HepG2 (cell line): ENCODE results near the gene WNT3A. TPM values are rescaled to one million over a fixed set of nuclear protein-coding genes. Genes with fewer than 3 reads are reported as not detected.
A peak's percentile ranks its signal among the peaks of the same experiment; 100 is the strongest.

Experiments
- DR1 ChIP-seq: sonication (generic); formaldehyde crosslinking; IDR thresholded peaks from 2 replicates; pipeline ENCODE4 v1.8.0; 2021; ENCODE audit warnings: mild to moderate bottlenecking, missing genetic modification reagents, inconsistent platforms
- GTF3A ChIP-seq: sonication (generic); formaldehyde crosslinking; conservative IDR thresholded peaks from 2 replicates; pipeline ENCODE4 v1.4.0; 2020; ENCODE audit warnings: mild to moderate bottlenecking, missing genetic modification reagents
- HNRNPUL1 ChIP-seq: fragments of 200-400 bp; formaldehyde crosslinking; IDR thresholded peaks from 2 replicates; pipeline ENCODE4 v1.6.1; 2017; ENCODE audit warnings: low read depth, mild to moderate bottlenecking, low read length, moderate library complexity
- KDM3A ChIP-seq: IDR thresholded peaks from 2 replicates; pipeline ENCODE4 v1.6.1; 2018; ENCODE audit warnings: low read depth, missing compliant biosample characterization
- MAFG ChIP-seq: sonication (generic); formaldehyde crosslinking; IDR thresholded peaks from 2 replicates; pipeline ENCODE4 v1.5.1; 2020; ENCODE audit warnings: mild to moderate bottlenecking, missing genetic modification reagents
- MNT ChIP-seq: fragments of 450-650 bp; IDR thresholded peaks from 2 replicates; pipeline ENCODE4 v1.6.1; 2016
- NAIF1 ChIP-seq: sonication (generic); formaldehyde crosslinking; IDR thresholded peaks from 2 replicates; pipeline ENCODE4 v1.5.0; 2020; ENCODE audit warnings: mild to moderate bottlenecking, missing genetic modification reagents, borderline replicate concordance
- NR1H2 ChIP-seq: sonication (generic); formaldehyde crosslinking; IDR thresholded peaks from 2 replicates; pipeline ENCODE4 v1.8.1; 2022; ENCODE audit warnings: low read depth, missing genetic modification reagents, borderline replicate concordance
- SIN3A ChIP-seq: IDR thresholded peaks from 2 replicates; pipeline ENCODE4 v1.6.1; 2011; ENCODE audit warnings: low read depth, mild to moderate bottlenecking, control low read depth, low read length, borderline replicate concordance
- SKI ChIP-seq: fragments of 450-650 bp; IDR thresholded peaks from one replicate; pipeline ENCODE4 v1.6.1; 2018; ENCODE audit warnings: mild to moderate bottlenecking; ENCODE audit not compliant: partially characterized antibody
- TOE1 ChIP-seq: sonication (generic); formaldehyde crosslinking; IDR thresholded peaks from 2 replicates; pipeline ENCODE4 v1.4.0; 2020; ENCODE audit warnings: mild to moderate bottlenecking, missing genetic modification reagents
- TRIM24 ChIP-seq: sonication (generic); formaldehyde crosslinking; IDR thresholded peaks from 2 replicates; pipeline ENCODE4 v1.8.0; 2022; ENCODE audit warnings: mild to moderate bottlenecking, missing genetic modification reagents
- ZBTB1 ChIP-seq: sonication (generic); formaldehyde crosslinking; IDR thresholded peaks from 2 replicates; pipeline ENCODE4 v1.4.0; 2020; ENCODE audit warnings: missing genetic modification reagents, borderline replicate concordance
- ZNF333 ChIP-seq: sonication (generic); formaldehyde crosslinking; IDR thresholded peaks from 2 replicates; pipeline ENCODE4 v1.4.0; 2020; ENCODE audit warnings: mild to moderate bottlenecking, missing genetic modification reagents, borderline replicate concordance
- ZNF33A ChIP-seq: sonication (generic); formaldehyde crosslinking; IDR thresholded peaks from 2 replicates; pipeline ENCODE4 v1.5.1; 2020; ENCODE audit warnings: missing genetic modification reagents, mild to moderate bottlenecking, moderate library complexity, borderline replicate concordance
- ZNF33B ChIP-seq: sonication (generic); formaldehyde crosslinking; IDR thresholded peaks from 2 replicates; pipeline ENCODE4 v1.5.1; 2020; ENCODE audit warnings: mild to moderate bottlenecking, missing genetic modification reagents
- ZUFSP ChIP-seq: sonication (generic); formaldehyde crosslinking; IDR thresholded peaks from 2 replicates; pipeline ENCODE4 v1.9.0; 2021; ENCODE audit warnings: missing genetic modification reagents, mild to moderate bottlenecking, borderline replicate concordance
- polyA plus RNA-seq, 8 experiments: library from polyadenylated mRNA; depleted of rRNA in 3 of 8; stranded (reverse) in 7 of 8; unstranded in 1 of 8; fragments of >200 nt; fragmentation: Illumina TruSeq in 4 of 8; extraction: Trizol in 4 of 8; gene quantifications; 2 replicates each; pipeline versions ENCODE4 v1.2.1 to v1.2.3, GENCODE V29; 2011 to 2016; ENCODE audit warnings: low read depth in 4 of 8, missing spikeins in 1 of 8, mixed read lengths in 1 of 8; ENCODE audit not compliant: insufficient read depth in 1 of 8
- total RNA-seq, 5 experiments: library from RNA; depleted of rRNA; stranded (reverse); fragments of >200 nt; fragmentation: Illumina TruSeq; extraction: Trizol; gene quantifications; 2 replicates each; pipeline ENCODE4 v1.2.3, GENCODE V29; 2016; ENCODE audit warnings: low read depth in 1 of 5
- TF ChIP-seq, protein P1 (sequence below): sonication (generic); formaldehyde crosslinking; conservative IDR thresholded peaks from 2 replicates; pipeline ENCODE4 v1.8.0; 2022; ENCODE audit warnings: missing genetic modification reagents
- TF ChIP-seq, protein P2 (sequence below): sonication (generic); formaldehyde crosslinking; IDR thresholded peaks from 2 replicates; pipeline ENCODE4 v1.8.1; 2023; ENCODE audit warnings: mild to moderate bottlenecking, inconsistent platforms, moderate library complexity, missing genetic modification reagents, borderline replicate concordance
- TF ChIP-seq, protein P3 (sequence below): sonication (generic); formaldehyde crosslinking; IDR thresholded peaks from 2 replicates; pipeline ENCODE4 v1.4.0; 2020; ENCODE audit warnings: missing genetic modification reagents

The WNT3A gene
- total and polyA plus RNA-seq, 2 of the 13 experiments (the other 11 are each of a cell fraction or from before 2014, with no cell fraction given), result not detected

GRCh38 chr1:228101994-228102790, 95.4 kb downstream of the WNT3A start (continued):
- no peak for TF ChIP-seq ZUFSP (CRISPR knock-in tag)
- no peak for TF ChIP-seq TOE1 (CRISPR knock-in tag)
- TF ChIP-seq HNRNPUL1, result no peak
- TF ChIP-seq MAFG, result no peak
- TF ChIP-seq, protein P1, sequence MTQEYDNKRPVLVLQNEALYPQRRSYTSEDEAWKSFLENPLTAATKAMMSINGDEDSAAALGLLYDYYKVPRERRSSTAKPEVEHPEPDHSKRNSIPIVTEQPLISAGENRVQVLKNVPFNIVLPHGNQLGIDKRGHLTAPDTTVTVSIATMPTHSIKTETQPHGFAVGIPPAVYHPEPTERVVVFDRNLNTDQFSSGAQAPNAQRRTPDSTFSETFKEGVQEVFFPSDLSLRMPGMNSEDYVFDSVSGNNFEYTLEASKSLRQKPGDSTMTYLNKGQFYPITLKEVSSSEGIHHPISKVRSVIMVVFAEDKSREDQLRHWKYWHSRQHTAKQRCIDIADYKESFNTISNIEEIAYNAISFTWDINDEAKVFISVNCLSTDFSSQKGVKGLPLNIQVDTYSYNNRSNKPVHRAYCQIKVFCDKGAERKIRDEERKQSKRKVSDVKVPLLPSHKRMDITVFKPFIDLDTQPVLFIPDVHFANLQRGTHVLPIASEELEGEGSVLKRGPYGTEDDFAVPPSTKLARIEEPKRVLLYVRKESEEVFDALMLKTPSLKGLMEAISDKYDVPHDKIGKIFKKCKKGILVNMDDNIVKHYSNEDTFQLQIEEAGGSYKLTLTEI (CRISPR knock-in tag), result no peak
- TF ChIP-seq, protein P2, sequence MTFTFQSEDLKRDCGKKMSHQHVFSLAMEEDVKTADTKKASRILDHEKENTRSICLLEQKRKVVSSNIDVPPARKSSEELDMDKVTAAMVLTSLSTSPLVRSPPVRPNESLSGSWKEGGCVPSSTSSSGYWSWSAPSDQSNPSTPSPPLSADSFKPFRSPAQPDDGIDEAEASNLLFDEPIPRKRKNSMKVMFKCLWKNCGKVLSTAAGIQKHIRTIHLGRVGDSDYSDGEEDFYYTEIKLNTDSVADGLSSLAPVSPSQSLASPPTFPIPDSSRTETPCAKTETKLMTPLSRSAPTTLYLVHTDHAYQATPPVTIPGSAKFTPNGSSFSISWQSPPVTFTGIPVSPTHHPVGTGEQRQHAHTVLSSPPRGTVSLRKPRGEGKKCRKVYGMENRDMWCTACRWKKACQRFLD (CRISPR knock-in tag), result no peak
- TF ChIP-seq, protein P3, sequence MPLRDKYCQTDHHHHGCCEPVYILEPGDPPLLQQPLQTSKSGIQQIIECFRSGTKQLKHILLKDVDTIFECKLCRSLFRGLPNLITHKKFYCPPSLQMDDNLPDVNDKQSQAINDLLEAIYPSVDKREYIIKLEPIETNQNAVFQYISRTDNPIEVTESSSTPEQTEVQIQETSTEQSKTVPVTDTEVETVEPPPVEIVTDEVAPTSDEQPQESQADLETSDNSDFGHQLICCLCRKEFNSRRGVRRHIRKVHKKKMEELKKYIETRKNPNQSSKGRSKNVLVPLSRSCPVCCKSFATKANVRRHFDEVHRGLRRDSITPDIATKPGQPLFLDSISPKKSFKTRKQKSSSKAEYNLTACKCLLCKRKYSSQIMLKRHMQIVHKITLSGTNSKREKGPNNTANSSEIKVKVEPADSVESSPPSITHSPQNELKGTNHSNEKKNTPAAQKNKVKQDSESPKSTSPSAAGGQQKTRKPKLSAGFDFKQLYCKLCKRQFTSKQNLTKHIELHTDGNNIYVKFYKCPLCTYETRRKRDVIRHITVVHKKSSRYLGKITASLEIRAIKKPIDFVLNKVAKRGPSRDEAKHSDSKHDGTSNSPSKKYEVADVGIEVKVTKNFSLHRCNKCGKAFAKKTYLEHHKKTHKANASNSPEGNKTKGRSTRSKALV (CRISPR knock-in tag), result no peak
- no peak for TF ChIP-seq NR1H2 (CRISPR knock-in tag)
- TF ChIP-seq GTF3A (CRISPR knock-in tag), result no peak
- TF ChIP-seq ZNF33A (CRISPR knock-in tag), result no peak
- peak; percentile 63; the same call in 1 of the 2 replicates for TF ChIP-seq SIN3A
- TF ChIP-seq SKI, result no peak
- TF ChIP-seq ZNF33B (CRISPR knock-in tag), result no peak
- TF ChIP-seq MNT, result no peak
- TF ChIP-seq TRIM24 (CRISPR knock-in tag), result no peak
- TF ChIP-seq NAIF1 (CRISPR knock-in tag), result no peak
- 0 out of 2 replicates have a peak, but pooled peaks have one; percentile 10 for TF ChIP-seq KDM3A (CRISPR knock-in tag)
- TF ChIP-seq ZNF333 (CRISPR knock-in tag), result 0 out of 2 replicates have a peak, but pooled peaks have one; percentile 27
- no peak for TF ChIP-seq DR1
- 0 out of 2 replicates have a peak, but pooled peaks have one; percentile 23 for TF ChIP-seq ZBTB1 (CRISPR knock-in tag)
